ENCODE results near the gene DIP2A.
"Not testable (repeated sequence)": the region's sequence is repeated elsewhere in the genome, so short reads cannot be mapped to it uniquely, and the experiment has no call there.

The DIP2A gene

DNA sequence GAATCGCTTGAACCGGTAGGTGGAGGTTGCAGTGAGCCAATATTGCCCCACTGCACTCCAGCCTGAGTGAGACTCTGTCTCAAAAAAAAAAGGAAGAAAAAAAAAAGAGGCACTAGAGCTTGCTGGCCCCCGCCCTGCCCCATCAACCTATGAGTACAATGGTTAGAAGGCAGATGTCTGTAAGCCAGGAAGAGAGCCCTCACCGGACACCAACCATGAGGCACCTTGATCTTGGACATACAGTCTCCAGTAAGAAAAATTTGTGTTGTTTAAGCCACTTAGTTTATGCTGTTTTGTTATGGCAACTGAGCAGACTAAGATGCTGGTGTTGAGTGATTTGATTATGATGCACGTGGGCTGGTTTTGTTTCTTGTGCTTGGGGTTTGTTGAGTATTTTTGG lies 34.2 kb downstream of the DIP2A start:
- H3K36me3 Mint-ChIP-seq, result peaks cover 42% of the 10 kb centered on the region
- no peaks in the 10 kb centered on the region for H3K27me3 Mint-ChIP-seq
- H3K4me1 Mint-ChIP-seq, result no peaks in the 10 kb centered on the region
- no peak overlapping the region for H3K4me3 Mint-ChIP-seq
- no peak overlapping the region for H3K27ac Mint-ChIP-seq
- ATAC-seq (ENCODE audit: low read depth) (no peak), DNase-seq (ENCODE audit: low spot score in 2 of 2) (no peak)
- peaks cover 4% of the 10 kb centered on the region for H3K9me3 Mint-ChIP-seq

DNA sequence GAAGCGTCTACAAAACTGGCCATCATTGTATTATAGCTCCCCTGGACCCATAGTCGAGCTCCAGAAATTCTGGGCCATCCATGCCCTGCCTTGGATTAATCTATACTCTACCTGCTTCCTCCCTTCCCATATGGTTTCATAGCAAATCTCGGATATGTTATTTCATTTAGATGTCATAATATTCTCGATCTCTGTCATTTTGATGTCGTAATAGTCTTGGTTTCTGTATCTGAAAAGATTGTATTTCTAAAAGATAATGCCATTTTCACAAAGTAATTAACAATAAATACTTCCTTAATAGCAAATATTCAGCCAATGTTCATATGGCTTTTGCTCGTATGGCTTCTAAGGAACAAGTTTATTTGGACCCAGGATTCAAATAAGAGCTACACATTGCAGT lies 35.1 kb downstream of the DIP2A start:
- no peak overlapping the region for H3K4me3 Mint-ChIP-seq
- H3K27ac Mint-ChIP-seq, result no peak overlapping the region
- ATAC-seq (ENCODE audit: low read depth) (no peak), DNase-seq (ENCODE audit: low spot score in 2 of 2) (no peak)
- H3K9me3 Mint-ChIP-seq, result peaks cover 4% of the 10 kb centered on the region
- H3K27me3 Mint-ChIP-seq, result no peaks in the 10 kb centered on the region
- no peaks in the 10 kb centered on the region for H3K4me1 Mint-ChIP-seq
- H3K36me3 Mint-ChIP-seq, result peaks cover 45% of the 10 kb centered on the region

DNA sequence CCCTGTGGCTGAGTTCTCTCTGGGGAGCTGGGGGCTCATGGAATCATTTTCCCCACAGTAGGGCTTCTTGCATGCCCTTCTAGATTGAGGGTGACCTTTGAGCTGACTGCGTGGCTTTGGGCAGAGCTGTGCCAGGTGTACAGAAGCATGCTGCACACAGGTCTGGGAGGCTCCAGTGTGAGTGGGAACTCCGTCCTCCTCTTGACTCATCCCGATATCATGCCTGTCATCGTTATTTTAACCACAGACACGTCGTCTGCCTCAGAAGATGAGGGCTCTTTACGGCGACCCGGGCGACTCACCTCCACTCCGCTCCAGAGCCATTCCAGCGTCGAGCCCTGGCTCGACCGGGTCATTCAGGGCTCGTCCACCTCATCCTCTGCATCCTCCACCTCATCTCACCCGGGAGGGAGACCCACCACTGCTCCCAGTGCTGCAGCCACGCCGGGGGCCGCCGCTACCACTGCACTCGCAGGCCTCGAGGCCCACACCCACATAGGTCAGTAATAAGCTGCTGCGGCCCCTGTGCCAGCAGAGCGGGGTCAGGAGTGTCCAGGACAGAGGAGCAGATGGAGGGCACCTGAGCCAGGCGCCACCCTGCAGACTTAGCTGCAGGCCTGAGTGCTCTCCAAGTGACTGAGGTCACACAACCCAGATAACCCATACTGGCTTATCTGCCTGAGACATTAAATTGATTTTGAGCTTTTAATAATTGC lies 39.8 kb downstream of the DIP2A start:
- Mint-ChIP-seq H3K4me3 (no peak overlapping the region), H3K9me3 (no peaks in the 10 kb centered on the region), H3K4me1 (peaks cover 8% of the 10 kb centered on the region), H3K36me3 (peaks cover 33% of the 10 kb centered on the region), H3K27me3 (no peaks in the 10 kb centered on the region), H3K27ac (peak overlapping the region; percentile 62)
- DNase-seq (ENCODE audit: low spot score in 2 of 2), result no peak
- no peak for ATAC-seq (ENCODE audit: low read depth)

DNA sequence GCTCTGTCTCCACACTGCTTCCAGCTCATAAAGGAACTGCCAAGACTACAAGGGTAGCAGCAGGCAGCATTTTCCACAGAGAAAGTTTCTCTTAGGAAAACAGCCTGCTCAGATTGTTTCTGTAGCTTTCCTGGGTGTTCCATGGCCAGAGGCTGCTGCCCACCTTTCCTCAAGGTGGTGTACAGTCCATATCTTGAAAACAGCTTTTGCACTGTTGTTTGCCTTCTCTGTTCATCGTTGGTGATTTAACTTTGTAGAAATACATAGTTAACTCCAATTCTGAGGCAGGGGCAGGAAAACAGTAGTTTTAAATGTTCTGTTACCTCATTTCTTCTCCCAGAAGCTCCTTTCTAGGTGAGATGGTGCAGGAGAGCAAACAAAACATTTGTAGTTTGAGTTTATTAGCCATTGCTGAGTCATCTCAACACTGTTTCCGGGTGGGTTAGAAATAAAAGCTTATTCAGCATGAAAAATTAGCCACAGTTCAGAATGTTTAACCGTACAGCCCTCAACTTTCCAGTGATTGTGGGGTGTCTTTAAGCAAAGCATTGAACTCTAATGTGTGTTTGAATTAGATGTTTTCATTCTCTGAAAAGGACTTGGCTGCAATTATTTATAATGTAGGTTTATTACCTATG lies 41.7 kb downstream of the DIP2A start:
- no peaks in the 10 kb centered on the region for H3K27me3 Mint-ChIP-seq
- ATAC-seq (ENCODE audit: low read depth) (no peak), DNase-seq (ENCODE audit: low spot score in 2 of 2) (no peak)
- no peak overlapping the region for H3K4me3 Mint-ChIP-seq
- H3K4me1 Mint-ChIP-seq, result peaks cover 18% of the 10 kb centered on the region
- H3K9me3 Mint-ChIP-seq, result no peaks in the 10 kb centered on the region
- H3K36me3 Mint-ChIP-seq, result peaks cover 22% of the 10 kb centered on the region
- H3K27ac Mint-ChIP-seq, result peak overlapping the region; percentile 62

DNA sequence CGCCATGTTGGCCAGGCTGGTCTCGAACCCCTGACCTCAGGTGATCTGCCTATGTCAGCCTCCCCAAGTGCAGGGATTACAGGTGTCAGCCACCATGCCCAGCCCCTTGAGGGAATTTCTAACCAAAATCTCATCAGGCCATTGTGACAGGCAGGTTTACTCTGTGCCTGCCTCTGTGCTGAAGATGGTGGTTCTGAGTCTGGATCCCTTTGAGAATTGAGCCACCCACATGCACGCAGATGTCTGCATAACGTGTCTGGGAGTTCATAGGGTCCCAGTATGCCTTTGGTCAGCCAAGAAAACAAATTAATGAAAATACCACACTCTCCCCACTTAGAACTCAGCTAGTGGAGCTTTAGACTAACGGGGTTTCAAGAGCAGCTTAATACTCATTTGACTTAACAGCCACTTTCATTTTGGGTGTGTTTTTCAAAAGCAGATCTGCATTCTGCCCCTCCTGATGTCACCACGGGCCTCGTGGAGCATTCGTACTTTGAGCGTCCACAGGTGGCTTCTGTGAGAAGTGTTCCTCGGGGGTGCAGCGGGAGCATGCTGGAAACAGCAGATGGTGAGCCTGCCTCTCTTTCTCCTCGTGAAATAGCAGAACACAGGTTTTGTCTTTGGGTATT lies 45.3 kb downstream of the DIP2A start:
- H3K36me3 Mint-ChIP-seq, result peaks cover 15% of the 10 kb centered on the region
- peaks cover 18% of the 10 kb centered on the region for H3K4me1 Mint-ChIP-seq
- H3K9me3 Mint-ChIP-seq, result no peaks in the 10 kb centered on the region
- H3K27ac Mint-ChIP-seq, result peak overlapping the region; percentile 36
- peak; percentile 62 for ATAC-seq (ENCODE audit: low read depth)
- H3K27me3 Mint-ChIP-seq, result no peaks in the 10 kb centered on the region
- H3K4me3 Mint-ChIP-seq, result peak overlapping the region; percentile 47
- DNase-seq (ENCODE audit: low spot score in 2 of 2), result no peak

DNA sequence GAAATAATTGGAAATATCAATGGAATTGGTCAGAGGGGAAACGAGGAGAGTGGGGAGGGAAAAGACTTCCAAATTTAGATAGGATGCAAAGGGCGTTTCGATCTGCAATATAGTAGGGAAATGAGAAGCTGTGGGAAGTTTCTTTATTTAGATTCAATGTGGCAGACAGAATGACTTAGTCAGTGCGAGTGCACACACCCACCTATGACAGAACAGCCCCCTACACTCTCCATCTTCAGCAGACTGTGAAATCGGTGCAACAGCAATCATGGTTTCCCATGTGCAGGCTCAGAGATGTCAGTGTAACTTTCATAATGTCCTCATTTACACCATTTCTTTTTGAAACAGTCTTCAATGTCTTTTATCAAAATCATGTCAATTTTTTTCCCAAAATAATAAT lies 46.0 kb downstream of the DIP2A start:
- H3K27ac Mint-ChIP-seq, result peak overlapping the region; percentile 36
- peaks cover 14% of the 10 kb centered on the region for H3K36me3 Mint-ChIP-seq
- DNase-seq (ENCODE audit: low spot score in 2 of 2), result no peak
- ATAC-seq (ENCODE audit: low read depth), result no peak
- H3K9me3 Mint-ChIP-seq, result no peaks in the 10 kb centered on the region
- H3K4me1 Mint-ChIP-seq, result peaks cover 18% of the 10 kb centered on the region
- H3K4me3 Mint-ChIP-seq, result peak overlapping the region; percentile 47
- H3K27me3 Mint-ChIP-seq, result no peaks in the 10 kb centered on the region

DNA sequence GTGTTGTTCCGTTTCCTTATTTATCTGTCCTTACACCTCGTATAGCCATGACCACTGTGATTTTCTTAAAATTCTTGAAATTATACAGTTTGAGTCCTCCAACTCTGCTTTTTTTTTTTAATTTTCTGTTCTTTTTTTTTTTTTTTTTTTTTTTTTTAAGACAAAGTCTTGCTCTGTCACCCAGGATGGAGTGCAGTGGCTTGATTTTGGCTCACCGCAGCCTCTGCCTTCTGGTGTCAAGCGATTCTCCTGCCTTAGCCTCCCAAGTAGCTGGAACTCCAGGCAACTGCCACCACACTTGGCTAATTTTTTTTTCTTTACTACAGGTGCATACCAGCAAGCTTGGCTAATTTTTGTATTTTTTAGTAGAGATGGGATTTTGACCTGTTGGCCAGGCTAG lies 48.9 kb downstream of the DIP2A start:
- no peaks in the 10 kb centered on the region for H3K9me3 Mint-ChIP-seq
- no peak for DNase-seq (ENCODE audit: low spot score in 2 of 2)

DNA sequence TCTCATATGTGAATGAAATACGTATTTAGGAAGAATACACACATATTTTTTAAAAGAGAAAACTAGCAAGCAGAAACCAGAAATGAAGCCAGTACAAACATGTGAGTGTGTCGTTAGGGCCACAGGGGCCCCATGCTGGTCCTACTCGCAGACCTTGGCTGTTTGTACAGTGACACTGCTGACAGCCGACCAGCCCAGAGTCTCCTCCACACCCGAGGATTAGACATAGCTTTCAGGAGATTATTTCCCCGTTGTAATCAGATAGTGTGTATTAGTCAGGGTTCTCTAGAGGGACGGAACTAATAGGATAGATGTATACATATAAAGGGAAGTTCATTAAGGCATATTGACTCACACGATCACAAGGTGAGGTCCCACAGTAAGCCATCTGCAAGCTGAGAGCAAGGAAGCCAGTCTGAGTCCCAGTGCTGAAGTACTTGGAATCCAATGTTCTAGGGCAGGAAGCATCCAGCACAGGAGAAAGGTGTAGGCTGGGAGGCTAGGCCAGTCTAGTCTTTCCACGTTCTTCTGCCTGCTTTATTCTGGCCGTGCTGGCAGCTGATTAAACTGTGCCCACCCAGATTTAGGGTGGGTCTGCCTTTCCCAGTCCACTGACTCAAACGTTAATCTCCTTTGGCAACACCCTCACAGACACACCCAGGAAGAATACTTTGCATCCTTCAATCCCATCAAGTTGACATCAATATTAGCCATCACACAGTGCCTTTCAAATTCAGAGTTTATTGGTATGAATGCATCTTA lies 51.2 kb downstream of the DIP2A start:
- no peaks in the 10 kb centered on the region for H3K4me1 Mint-ChIP-seq

More for the DNA sequence above, 48.9 kb downstream of the DIP2A start:
- ATAC-seq (ENCODE audit: low read depth), result no peak
- no peaks in the 10 kb centered on the region for H3K27me3 Mint-ChIP-seq
- no peak overlapping the region for H3K27ac Mint-ChIP-seq
- H3K4me1 Mint-ChIP-seq, result peaks cover 14% of the 10 kb centered on the region
- no peak overlapping the region for H3K4me3 Mint-ChIP-seq
- peaks cover 28% of the 10 kb centered on the region for H3K36me3 Mint-ChIP-seq

DNA sequence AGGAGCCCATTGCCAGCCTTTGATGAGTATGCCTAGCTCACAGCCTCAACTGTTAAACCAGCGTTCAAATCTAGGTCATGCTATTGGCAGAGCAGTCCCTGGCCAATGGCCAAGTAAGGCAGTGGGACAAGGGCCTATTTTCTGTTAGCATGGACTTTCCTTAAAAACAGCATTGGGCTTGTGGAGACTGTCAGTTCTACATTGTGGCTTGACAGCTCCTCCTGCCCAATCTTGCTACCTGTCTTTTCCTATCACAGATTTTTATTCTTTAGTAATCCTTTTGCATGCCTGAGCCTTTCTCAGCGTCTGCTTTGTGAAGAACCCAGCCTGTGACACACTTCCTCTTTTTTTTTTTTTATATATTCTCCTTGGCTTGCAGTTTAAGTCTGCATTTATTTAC lies 56.4 kb downstream of the DIP2A start:
- peaks cover 2% of the 10 kb centered on the region for H3K4me1 Mint-ChIP-seq
- peak; percentile 75 for ATAC-seq (ENCODE audit: low read depth)
- H3K36me3 Mint-ChIP-seq, result peaks cover 23% of the 10 kb centered on the region
- H3K27me3 Mint-ChIP-seq, result no peaks in the 10 kb centered on the region
- no peak overlapping the region for H3K4me3 Mint-ChIP-seq
- no peaks in the 10 kb centered on the region for H3K9me3 Mint-ChIP-seq
- H3K27ac Mint-ChIP-seq, result no peak overlapping the region
- DNase-seq (ENCODE audit: low spot score in 2 of 2), result no peak

More for the DNA sequence above, 51.2 kb downstream of the DIP2A start:
- Mint-ChIP-seq H3K9me3 (no peaks in the 10 kb centered on the region), H3K27ac (no peak overlapping the region), H3K4me3 (no peak overlapping the region), H3K36me3 (peaks cover 26% of the 10 kb centered on the region), H3K27me3 (no peaks in the 10 kb centered on the region)
- no peak for DNase-seq (ENCODE audit: low spot score in 2 of 2)
- ATAC-seq (ENCODE audit: low read depth), result no peak

DNA sequence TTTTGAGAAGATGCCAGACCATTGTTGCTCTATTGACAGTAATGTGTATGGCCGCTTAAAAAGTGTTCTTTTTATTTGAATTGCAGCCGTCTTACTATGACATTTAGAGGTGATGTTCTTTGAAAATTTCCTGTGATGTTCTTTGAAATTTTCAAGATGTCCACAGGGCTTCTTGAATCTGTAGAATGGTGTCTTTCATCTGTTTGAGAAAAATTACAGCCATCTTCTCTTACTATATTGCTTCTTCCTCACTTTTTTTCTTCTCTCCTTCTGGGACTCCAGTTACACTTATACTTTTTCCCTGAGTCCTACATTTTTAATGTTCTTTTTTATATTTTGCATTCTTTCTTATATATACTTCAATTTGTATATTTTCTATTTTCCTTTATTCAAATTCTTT lies 57.4 kb downstream of the DIP2A start:
- Mint-ChIP-seq H3K9me3 (no peaks in the 10 kb centered on the region), H3K27ac (peak overlapping the region; percentile 63), H3K4me3 (no peak overlapping the region), H3K36me3 (peaks cover 21% of the 10 kb centered on the region), H3K4me1 (peaks cover 2% of the 10 kb centered on the region), H3K27me3 (no peaks in the 10 kb centered on the region)
- no peak for ATAC-seq (ENCODE audit: low read depth)
- DNase-seq (ENCODE audit: low spot score in 2 of 2), result no peak

DNA sequence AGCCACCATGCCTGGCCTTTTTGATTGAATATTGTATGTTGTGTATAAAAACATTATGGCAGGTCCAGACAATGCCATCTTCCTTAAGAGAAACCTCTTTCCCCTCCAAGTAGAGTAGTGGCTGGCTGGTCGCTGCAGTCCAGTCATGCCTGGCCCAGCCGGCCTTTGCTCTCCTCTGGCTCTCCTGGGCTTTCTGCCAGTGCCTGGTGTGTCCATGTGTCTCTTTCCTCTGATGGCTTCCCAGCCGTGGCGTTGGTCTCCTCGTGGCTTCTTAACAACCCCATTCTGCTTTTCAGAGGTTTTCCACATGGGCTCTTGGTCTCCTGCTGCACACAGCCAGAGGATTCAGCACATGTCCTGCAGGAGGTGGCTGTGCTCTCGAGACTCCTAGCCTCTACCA lies 58.7 kb downstream of the DIP2A start:
- Mint-ChIP-seq H3K4me1 (peaks cover 2% of the 10 kb centered on the region), H3K9me3 (no peaks in the 10 kb centered on the region), H3K36me3 (peaks cover 14% of the 10 kb centered on the region), H3K27me3 (no peaks in the 10 kb centered on the region), H3K27ac (no peak overlapping the region), H3K4me3 (no peak overlapping the region)
- DNase-seq (ENCODE audit: low spot score in 2 of 2), result no peak
- ATAC-seq (ENCODE audit: low read depth), result no peak

DNA sequence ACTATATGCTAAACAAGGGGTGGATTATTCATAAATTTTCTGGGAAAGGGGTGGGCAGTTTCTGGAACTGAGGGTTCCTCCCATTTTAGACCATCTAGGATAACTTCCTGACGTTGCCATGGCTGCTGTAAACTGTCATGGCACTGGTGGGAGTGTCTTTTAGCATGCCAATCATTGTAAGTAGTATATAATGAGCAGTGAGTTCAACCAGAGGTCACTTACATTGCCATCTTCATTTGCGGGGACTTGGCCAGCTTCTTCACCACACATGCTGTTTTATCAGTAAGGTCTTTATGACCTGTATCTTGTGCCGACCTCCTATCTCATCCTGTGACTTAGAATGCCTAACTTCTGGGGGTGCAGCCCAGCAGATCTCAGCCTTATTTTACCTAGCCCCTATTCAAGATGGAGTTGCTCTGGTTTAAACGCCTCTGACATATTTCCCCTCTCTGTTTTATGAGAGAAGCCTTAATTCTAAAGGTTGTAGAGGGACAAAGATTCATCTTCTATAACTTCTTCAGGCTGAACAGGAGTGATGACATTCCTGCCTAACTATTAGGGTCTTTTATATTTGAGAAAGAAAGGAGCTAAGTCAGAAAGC lies 60.4 kb downstream of the DIP2A start:
- H3K9me3 Mint-ChIP-seq, result no peaks in the 10 kb centered on the region

DNA sequence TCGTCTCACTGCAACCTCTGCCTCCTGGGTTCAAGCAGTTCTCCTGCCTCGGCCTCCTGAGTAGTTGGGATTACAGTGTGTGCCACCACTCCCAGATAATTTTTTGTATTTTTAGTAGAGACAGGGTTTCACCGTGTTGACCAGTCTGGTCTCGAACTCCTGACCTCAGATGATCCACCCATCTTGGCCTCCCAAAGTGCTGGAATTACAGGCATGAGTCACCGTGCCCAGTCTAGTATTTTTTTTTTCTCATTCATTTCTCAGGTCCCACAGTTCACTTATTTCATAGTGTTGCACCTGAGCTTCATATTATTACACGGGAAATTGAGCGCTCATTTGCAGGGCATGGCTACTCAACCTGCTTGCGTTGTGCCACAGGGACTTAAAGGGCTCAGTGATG lies 68.7 kb downstream of the DIP2A start:
- ATAC-seq (ENCODE audit: low read depth); DNase-seq (ENCODE audit: low spot score in 2 of 2); H3K36me3 Mint-ChIP-seq; H3K27ac Mint-ChIP-seq; H3K9me3 Mint-ChIP-seq; H3K27me3 Mint-ChIP-seq; H3K4me3 Mint-ChIP-seq; H3K4me1 Mint-ChIP-seq: not testable (repeated sequence)

More for the DNA sequence above, 60.4 kb downstream of the DIP2A start:
- Mint-ChIP-seq H3K4me1 (peaks cover 2% of the 10 kb centered on the region), H3K4me3 (no peak overlapping the region), H3K36me3 (peaks cover 12% of the 10 kb centered on the region), H3K27ac (no peak overlapping the region), H3K27me3 (no peaks in the 10 kb centered on the region)
- ATAC-seq (ENCODE audit: low read depth) (no peak), DNase-seq (ENCODE audit: low spot score in 2 of 2) (no peak)

DNA sequence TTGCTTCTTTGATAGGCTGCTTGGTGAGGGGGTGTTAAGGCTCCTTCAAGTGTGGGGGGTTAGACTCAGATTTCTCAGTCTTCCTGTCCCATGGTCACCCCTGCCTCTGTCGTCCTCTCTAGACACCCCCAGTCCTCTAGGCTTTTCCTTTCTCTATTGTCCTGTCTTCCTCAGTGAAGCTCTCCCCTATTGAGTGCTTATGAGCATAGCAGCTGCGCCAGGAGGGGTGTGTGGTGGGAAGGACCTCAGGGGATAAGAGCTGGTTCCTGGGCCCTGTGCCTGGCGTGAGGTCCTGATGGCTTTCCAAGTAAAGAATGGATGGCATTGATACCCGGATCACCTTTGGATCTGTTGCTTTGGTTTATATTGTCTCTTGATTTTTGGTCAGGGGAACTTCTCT lies 69.1 kb downstream of the DIP2A start:
- peaks cover 2% of the 10 kb centered on the region for H3K4me1 Mint-ChIP-seq
- peaks cover 6% of the 10 kb centered on the region for H3K36me3 Mint-ChIP-seq
- H3K27ac Mint-ChIP-seq, result no peak overlapping the region
- no peak for ATAC-seq (ENCODE audit: low read depth)
- DNase-seq (ENCODE audit: low spot score in 2 of 2), result no peak
- H3K4me3 Mint-ChIP-seq, result no peak overlapping the region
- no peaks in the 10 kb centered on the region for H3K27me3 Mint-ChIP-seq
- no peaks in the 10 kb centered on the region for H3K9me3 Mint-ChIP-seq
